Fibroblast of skin of abdomen (primary cell): ENCODE results near the gene CACTIN.

Source experiments
- DNase-seq: peaks from one replicate; pipeline ENCODE4 v3.0.0-alpha.2; 2013

The CACTIN gene

DNA sequence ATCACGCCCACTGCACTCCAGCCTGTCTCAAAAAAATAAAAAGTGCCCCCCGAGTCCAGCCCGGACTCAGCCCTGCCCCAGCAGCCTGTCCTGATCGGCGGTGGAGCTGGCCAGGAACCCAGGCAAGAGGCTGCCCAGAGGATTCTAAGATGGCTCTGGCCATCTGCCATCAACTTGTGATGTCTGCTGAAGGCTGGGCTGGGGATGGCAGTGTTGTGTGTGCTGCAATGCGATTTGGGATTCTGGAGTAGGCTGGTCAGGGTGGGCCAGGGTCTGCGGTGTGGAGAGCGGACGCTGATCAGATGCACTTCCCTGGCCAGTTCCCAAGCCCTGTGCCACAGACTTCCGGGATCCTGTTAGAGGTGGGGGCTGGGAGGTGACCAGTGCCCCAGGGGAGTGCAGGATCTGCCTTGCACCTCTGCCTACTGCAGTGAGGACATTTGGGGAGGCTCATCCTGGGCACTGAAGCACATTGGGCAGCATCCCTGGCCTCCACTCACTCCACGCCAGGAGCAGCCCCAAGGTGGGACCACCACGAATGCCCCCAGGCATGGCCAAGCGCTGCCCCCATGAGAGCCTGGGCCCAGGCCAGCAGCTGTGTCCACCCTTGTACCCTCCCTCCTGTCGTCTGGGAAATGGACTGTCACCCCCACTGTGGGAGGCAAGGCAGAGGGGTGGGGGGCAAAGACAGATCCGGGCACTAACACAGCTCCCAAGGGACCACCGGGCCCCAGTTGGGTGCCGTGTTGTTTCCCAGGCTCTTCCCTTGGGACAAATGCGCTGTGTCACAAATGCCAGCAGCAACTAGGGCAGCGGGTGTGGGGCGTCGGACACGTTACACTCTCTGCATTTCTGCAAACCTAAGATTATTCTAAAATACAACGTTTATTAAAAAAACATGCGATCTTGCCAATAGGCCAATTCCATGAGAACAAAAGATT lies 16.5 kb downstream of the CACTIN start:
- no peak for DNase-seq

DNA sequence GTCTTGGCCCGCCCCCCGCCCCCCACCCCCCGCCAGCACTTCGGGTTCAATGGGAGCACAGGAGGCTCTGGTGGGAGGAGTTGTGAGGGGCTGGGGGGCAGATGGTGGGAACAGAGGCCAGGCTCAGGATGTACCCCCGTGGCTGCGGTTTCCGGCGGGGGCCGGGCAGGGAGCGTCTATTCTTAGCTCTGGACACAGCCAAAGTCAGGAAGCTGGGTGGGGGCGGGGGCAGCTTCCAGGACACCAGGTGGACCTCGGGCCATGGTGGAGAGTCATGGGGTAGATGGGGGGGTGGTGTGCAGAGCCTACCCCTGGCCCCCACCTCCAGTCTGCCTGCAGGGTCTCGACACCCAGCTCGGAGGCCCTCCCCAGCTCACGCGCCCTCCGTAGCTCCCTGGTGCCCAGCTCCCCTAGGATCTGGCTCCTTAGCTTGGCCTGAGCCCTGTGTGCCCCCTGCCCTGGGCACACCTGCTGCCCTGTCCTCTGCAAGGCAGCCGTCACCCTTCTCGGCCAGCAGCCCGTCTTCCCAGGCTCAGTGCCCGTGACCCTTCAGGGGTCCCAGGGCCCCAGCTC lies 17.8 kb downstream of the CACTIN start:
- no peak for DNase-seq

DNA sequence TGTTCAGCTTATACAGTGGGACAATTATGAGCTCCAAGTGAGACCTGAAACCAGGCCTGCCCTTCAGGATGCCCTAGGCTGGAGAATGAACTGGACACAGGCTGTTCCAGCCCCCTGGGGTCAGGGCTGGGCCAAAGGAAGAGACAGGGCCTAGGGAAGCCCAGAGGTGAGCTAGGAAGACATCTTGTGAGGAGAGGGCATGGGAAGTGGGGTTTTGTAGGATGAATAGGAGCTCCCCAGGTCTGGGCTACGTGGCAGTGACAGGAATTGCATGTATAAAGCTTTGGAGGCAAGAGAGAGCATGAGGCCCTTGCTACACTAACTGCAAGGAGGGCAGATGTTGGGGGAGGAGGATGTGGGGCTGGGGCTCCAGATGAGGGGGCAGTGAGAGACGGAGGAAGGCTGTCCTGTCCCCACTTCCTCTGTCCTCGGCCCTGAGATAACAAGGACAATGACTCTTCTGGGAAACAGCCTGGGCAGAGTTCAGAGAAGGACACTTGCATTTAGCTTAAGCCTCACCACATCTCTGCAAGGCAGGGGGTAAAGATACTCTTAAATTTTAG lies 18.4 kb downstream of the CACTIN start:
- DNase-seq: no peak

DNA sequence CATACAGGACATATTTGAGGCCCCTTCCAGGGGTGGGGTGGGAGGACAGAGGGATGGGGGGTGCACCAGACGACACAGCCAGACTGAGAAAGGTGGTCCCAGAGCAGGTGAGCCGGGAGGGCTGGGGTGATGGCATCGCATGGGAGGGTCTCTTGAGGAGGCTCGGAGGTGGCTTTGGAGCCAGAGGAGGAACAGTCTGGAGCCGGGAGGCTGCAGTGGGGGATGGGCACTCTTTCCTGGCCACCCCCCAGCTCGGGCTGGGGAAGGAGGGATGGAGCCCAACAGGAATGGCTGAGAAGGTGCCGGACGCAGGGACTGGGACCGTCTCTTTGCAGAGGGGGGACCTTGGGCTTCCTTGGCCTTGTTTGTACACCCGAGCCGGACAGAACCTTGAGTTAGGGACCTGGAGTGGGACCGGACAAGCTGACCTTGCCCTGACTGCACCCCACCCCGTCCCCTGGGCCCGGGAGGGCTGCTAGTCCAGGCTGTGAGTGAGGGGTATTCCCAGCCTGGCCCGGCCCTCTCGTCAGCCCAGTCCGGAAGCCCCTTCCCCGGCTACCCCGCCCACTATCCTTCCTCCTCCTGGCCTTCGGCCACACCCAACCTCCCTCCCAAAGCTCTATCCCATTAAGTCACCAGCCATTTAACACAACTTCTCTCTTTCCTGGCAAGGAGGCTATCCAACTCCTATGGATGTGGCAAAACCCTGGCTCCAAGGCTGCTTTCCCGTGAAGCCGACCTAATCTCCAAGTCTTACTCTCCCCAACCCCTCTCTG lies 19.1 kb downstream of the CACTIN start:
- peak; percentile 35 for DNase-seq

DNA sequence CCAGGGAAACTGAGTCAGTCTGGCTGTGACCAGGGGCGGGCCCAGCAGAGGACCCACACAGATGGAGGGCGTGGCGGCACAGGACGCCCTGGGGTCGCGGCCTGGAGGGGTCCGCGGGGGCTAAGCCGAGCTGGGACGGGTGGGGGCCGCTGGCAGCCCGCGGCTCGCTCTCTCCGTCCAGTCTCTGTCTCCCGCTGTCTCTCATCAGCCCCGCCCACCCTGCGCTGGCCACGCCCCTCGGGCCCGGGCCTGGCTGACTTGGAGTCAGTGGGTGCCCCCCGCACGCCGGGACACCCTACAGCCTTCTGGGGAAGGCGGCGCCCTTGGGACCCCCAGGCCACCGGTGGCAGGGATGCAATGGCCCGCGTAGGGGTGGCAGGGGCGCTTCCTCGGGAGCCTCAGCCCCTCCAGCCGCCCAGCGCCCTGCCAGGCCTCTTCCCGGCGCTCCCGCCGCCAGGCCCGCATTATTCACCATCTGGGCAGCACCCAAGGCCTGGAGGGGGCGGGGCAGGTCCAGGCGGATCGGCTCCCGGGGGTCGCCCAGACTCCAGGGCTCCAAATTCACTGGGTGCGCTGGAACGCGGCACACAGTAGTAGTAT lies 19.8 kb downstream of the CACTIN start, which contains the start of gene TBXA2R:
Gene TBXA2R (minus strand): TSS at position 186 of the 600 bp plus-strand sequence. CDS start 6,241 bp downstream, outside the sequence.
- DNase-seq: peak; percentile 60

DNA sequence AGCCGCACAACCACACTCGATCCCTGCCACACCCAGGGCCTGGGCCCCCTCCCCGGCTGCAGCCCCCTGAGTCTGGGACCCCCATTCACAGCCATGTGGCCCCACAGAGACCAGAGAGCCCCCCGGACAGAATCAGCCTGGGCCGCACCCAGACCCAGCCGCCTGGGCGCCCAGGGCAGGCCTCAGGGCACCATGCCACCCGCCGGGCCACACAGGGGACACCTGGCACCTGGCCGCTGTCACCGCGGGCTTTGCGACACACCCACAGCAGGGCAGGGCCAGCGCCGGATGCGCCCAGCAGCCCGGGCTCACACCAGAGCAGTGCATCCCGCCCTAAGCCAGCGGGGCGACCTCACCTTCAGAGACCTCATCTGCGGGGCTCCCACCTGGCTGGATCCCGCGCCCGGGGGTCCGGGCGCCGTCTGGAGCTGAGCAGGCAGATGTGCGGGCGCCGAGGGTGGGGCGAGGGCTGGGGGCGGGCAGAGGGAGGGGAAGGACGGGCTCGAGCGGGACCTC lies 20.4 kb downstream of the CACTIN start:
- no peak for DNase-seq

DNA sequence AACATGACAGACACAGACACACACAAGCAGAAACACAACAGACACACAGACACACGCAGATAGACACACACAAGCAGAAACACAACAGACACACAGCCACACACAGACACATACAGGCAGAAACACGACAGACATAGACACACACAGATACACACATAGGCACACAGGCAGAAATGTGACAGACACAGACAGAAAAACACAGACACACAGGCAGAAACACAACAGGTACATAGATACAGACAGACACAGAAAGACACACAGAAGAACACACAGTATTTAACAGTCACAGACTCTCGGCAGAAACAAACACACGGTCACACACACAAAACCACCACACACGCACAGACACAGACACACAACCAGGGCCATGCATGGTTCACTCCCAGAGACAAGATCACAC lies 20.8 kb downstream of the CACTIN start:
- DNase-seq: no peak

DNA sequence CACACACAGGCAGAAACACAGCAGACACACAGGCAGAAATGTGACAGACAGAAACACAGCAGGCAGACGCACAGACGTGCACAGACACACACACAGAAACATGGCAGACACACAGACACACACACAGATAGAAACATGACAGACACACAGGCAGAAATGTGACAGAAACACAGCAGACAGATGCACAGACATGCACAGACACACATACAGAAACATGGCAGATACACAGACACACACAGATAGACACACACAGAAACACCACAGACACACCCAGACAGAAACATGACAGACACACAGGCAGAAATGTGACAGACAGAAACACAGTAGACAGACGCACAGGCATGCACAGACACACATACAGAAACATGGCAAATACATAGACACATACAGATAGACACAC lies 21.2 kb downstream of the CACTIN start:
- no peak for DNase-seq

DNA sequence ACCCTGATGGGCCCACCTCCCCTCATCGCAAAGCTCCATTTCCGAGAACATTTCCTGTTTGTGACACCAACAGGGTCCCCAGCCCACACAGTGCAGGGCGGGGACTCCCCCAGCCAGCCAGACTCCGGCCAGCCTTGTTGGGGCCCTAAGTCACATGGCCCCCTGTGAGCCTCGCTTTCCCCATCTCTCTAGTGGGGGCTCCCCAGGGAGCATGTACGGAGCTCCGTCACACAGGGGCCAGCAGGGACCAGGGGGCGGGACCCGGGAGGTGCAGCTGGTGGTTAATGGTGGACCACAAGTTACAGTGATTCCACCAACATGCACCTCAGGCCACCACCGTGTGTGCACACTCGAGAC lies 21.6 kb downstream of the CACTIN start:
- DNase-seq: no peak

DNA sequence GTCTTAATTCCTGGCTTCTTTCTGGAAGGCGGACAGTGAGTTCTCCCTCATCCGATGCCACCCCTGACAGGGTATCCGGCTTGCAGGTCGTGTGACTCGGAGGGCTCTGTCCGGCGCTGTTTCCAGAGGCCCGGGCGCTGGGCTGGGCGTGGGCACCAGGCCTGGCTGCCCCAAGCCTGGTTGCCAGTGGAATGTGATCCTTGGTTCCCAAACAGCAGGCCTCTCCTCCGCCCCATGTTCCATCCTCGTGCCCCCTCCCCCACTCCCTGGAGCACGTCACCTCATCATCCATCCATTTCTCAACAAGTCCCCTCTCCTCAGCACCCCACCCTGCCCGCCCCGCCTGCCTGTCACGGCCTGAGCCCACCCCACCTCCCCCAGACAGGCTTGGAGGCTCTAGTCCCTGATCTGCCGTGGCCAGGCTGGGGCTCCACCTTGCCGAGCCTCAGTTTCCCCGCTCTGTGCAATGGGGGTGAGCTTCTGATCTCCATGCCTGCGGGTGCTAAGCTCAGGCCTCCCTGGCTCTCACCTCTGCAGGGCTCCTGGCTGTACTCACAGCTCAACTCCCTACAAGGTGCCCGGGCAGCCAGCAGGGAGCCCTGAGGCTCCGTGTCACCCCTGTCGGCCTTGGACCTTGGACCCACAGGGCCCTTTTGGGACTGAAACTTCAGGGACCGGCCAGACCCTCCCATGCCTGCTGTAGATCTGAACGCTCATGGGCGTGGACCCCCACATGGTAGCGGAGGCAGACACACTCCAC lies 22.2 kb downstream of the CACTIN start:
- DNase-seq: no peak

DNA sequence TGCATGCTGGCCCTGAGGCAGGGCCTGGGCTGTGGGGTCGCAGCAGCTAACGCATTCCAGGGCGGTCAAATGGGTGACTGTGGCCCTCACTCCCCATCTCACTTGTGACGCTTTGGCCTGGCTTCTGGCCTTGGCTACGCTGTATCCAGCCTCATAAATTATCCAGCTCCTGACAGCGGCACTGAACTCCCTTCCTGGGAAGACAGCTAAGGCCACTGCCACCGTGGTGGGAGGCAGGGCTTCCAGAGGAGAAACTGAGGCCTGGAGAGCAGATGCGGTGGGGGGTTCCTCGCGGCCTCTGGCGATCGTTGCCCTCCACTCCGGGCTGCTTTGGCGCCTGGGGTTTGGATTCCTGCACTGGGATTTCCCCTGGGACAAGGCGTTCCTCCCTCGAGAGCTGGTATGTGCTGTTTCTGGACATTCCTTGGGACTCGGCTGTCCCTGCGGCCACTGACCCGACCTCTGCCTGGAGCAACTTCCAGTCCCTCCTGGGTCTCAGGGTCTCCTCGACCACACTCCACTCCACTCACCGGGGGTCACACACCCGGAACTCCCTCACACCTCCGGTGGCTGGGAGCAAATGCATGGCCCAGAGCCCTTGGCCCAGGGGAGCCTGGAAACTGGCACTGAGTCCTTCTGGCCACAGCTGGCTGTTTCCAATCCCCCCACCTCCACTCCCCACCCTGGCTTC lies 23.3 kb downstream of the CACTIN start:
- no peak for DNase-seq

DNA sequence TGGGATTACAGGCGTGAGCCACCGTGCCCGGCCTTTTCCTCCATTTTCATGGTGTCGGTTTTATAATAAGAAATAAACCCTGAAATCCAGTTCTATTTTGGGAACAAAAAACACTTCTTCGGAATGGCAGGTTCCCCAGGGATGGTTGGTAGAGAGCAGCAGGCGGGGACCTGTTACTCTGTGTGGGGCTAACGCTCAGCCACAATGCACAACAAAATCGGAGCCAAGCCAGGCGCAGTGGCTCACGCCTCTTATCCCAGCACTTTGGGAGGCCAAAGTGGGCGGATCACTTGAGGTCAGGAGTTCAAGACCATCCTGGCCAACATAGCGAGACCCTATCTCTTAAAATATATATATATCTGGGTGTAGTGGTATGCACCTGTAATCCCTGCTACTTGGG lies 25.6 kb downstream of the CACTIN start:
- no peak for DNase-seq

DNA sequence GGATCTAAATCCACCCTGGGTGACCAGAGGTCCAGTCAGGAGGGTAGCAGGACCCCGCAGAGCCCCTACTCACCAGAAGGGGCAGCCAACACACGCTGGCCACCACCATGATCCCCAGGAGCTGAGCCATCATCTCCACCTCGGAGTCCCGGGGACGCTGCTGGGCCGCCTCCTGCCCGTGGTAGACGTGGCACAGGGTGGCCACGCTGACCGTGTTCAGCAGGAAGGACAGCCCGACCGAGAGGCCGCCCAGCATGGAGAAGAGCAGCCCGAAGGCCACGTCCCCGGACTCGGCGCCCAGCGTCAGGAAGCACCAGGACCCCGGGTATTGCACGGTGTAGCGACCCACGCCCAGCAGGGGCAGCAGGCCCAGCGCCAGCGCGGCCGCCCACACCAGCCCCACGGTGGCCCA lies 26.8 kb downstream of the CACTIN start:
- no peak for DNase-seq

DNA sequence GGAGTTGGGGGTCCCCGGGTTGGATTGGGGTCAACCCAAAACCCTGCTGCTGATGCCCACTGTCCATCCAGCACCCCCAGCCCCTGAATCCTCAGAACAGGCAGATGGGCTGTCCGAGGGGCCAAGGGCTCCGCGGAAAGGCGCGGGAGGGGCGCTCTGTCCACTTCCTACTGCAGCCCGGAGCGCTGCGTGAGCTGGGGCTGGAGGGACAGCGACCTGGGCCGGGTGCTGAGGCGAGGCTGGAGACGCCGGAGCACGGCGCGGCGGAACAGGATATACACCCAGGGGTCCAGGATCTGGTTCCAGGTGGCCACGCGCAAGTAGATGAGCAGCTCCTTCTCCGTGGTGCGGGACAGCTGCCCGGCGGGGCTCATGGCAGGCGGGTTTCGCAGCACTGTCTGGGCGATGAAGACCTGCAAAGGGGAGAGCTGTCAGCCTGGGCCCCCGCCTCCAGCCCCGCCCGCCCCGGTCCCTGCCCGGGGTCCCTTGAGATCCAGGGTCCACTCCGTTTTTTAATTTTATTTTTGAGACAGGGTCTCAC lies 31.0 kb downstream of the CACTIN start:
- no peak for DNase-seq

DNA sequence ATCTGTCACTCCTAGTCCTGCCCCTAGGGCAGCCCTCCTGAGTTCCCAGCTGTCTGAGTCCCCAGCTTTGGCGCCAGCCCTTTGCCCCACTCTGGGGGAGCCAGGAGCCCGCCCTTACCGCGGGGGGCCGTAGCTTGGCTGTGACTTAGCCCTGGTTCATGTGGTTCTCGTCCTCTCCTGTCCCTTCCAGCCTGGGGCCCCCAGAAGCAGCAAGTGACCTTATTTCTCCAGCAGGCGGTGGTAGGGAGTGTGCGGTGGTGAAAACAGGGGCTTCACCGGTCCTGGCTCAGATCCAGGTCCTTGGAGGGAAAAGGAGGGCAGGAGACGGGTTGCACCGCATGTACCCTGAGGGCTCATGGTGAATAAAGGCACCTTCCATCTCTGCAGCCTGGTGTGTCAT lies 33.4 kb downstream of the CACTIN start:
- no peak for DNase-seq

DNA sequence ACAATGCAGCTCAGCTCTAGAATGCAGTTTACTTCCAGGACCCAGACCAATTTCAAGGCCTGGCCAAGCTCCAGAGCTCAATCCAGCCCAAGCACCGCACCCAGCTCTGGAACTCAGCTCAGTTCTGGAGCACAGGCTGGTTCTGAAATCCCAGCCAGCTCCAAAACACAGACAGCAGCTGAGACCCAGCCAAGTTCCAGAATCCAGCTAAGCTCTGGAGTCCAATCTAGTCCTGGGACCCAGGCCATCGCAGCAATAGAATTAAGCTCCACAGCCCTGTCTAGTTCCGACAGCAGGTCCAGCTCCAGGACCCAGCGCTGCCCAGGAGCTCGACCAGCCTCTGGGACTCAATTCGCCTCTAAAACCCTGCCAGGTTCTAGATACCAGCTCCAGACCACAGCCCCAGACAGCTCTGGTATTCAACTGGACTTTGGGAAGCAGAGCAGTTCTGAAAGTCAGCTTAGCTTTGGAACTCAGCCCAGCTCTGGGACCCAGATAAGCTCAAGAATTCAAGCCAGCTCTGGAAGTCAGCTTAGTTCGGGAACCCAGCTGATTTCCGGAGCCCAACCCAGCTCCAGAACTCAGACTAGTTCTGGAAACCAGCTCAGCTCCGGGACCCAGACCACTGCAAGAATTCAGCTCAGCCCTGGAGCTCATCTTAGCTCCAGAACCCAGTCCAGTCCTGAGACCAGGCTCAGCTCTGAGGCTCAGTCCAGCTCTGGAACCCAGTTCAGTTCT lies 34.5 kb downstream of the CACTIN start:
- no peak for DNase-seq

DNA sequence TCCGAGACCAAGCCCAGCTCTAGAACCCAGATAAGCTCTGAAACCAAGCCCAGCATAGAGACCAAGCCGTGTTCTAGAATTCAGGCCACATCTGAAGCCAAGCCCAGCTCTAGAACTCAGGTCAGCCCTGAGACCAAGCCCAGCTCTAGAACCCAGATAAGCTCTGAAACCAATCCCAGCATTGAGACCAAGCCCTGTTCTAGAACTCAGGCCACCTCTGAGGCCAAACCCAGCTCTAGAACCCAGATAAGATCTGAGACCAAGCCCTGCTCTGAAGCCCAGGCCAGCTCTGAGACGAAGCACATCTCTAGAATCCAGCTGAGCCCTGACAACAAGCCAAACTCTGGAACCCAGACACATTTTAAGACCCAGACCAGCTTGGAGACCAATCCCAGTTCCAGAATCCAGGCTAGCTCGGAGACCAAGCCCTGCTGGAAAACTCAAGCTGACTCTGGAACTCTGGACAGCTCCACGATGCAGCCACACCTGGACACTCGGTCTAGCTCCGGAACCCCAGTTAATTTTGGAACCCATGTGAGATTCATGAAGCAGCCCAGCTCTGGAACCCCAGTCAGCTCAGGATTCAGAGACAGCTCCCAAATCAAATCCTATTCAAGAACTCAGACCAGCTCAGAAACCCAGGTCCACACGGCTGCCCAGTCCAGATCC lies 35.5 kb downstream of the CACTIN start:
- DNase-seq: no peak

DNA sequence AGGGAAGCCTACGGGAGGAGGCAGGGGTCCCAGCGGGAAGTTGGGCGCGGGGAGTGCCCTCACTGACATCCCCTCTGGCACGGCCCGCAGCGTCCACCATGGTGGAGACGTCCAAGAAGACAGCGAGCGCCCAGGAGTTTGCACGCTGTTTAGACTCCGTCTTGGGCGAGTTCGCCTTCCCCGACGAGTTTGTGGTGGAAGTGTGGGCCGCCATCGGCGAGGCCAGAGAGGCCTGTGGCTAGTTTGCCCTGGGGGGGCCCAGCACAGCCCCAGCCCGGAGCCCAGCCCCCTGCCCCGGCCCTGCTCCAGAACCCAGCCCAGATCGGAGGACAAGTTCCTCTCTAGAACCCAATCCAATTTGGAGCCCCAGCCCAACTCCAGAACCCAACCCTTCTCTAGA lies 36.6 kb downstream of the CACTIN start:
- DNase-seq: no peak

DNA sequence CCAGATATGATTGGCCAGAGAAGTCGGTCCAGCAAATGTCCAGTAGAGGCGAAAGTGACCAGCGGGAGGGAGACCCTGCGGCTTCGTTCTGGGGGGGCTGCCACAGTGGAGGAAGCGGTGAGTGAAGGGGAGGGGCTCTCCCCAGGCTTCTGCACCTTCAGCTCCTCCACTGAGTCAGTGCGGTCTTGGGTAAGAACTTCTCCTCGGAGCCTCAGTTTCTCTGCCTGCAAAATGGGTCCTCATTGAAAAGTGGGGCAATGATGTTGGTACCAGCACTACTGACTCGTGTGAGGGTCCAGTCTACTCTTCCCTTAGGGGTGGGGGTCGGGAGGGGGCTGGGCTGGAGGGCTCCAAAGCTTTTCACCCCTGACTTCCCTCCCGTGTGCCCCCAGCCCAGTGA lies 37.2 kb downstream of the CACTIN start:
- DNase-seq: no peak
